GM10847 (cell line): Measurements from ENCODE around the gene GH2.
"Not testable (repeated sequence)": the region's sequence is repeated elsewhere in the genome, so short reads cannot be mapped to it uniquely, and the experiment has no call there.

Experiments
- POLR2A ChIP-seq: IDR thresholded peaks from 2 replicates; pipeline ENCODE4 v1.6.1; 2011; ENCODE audit not compliant: insufficient read length; ENCODE audit errors: extremely low read depth

GH2 gene

GRCh38 chr17:63881935-63882601 lies at the start of gene GH2:
Gene GH2, minus strand, starts transcription at chr17:63881944. Its CDS starts 143 bp downstream, at chr17:63881801.
- no peak for TF ChIP-seq POLR2A

DNA sequence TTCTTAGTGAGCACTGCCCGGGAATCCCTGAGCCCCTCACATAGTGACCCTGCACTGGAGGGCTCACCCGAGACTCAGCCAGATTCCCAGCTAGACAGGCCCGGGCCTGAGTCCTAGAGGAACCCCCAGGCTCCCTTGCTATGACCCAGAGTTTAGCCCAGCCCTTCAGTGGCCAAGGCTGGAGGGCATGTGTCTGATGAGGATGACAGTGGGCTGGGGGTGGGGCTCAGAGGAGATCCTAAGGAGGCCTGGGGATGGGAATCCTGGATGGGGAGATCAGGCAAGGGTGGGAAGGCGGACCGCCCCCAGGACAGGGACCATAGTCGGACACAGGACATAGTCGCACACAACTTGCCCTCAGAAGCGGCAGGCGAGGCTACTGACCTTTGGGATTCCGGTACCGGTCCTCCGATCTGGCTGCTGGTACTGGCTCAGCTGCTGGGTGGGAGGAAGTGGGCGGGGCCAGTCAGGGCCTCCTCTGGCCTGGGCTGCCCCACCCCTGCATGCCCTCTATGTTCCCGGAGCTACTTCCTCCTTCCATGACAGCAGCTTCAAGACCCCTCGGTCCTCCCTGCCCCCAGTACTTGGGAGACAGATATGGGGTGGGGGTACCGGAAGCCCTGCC lies 49.3 kb upstream of the GH2 start:
- TF ChIP-seq POLR2A = peak; percentile 28

DNA sequence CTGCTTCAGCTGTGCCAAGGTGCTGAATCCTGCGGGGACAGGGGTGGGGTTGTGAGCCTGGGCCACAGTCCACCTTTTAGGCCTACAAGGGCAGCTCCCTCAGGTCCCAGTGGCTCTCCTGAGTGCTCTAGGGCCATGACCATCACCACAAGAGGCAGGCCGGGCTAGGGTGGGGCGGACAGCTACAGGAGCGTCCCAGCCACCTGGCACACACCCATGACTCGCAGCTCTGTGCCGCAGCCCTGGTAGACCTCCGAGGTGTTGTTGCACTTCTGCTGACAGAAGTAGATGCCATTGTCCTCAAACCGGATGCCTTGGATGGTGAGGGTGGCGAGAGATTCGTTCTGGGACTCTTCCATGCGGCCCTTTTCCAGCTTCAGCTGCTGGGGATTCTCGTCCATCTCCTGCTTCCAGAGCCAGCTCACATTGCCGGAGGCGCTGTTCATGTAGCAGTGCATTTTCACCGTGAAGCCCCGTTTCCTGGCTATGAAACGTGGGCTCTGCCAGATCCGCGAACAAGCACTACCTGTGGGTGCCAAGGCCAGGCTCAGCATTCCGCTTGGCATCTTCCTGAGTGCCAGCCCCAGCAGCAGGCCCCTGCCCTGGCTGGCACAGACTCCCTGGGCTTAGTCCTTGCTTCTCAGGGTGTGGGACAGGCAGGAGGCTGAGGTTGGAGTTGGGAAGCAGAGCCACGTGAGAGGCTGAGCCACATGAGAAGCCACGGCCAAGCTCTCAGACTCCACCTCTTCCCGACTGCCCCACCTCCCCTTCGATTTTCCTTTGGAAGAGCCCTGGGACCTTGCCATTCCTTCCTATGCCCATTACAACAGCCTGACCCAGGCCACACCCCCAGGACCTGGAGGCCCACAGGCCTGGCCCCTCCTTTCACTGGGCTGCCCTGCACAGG lies 48.4 kb upstream of the GH2 start:
- no peak for TF ChIP-seq POLR2A

- TF ChIP-seq POLR2A = no peak
Observed at GRCh38 chr17:63928966-63929695, 47.4 kb upstream of the GH2 start.

DNA sequence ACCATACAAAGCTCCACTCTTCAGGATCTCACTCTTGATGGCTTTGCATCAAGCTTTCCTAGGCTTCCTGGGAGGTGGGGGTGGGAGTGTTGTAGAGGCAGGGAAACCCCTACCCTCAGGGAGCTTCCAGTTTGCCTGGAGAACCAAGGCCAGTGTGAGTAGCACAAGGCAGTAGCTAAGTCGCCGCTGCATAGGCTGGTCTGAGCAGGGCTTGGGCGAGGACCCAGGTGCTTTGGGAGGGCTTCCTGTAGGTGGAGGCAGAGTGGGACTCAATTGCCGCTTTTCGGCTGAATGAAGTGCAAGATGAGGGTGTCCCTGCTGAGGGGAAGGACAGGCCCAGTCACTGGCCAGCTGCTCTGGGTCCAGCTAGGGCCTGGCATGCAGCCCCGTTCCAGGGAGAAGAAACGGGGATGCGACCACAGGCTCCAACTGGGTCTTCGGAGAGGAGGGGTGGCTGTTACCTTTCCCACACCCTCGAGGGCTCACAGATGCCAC lies 46.5 kb upstream of the GH2 start:
- TF ChIP-seq POLR2A = no peak

GRCh38 chr17:63927464-63928171 lies 45.9 kb upstream of the GH2 start:
- no peak for TF ChIP-seq POLR2A

- TF ChIP-seq POLR2A = no peak
Observed at GRCh38 chr17:63926164-63926563, 44.4 kb upstream of the GH2 start.

- TF ChIP-seq POLR2A = no peak
Observed at GRCh38 chr17:63925615-63926014, 43.9 kb upstream of the GH2 start.

DNA sequence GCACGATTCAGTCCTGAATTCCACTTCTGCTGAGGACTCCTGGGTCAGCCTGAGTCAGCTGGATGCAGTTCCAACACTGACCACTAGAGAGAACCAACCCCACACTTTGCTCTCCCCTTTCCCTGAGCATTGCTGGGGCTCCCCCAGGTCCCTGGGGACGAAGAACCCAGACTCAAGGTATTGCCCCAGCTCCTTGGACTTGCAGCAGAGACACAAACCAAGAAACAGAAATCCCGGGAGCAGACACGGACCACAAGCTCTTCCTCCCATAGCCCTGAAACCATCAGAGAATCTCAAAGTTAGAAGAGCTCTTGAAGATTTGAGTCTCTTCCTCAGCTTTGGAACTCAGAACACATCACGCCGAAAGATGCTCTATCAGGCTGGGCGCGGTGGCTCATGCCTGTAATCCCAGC lies 37.6 kb upstream of the GH2 start:
- no peak for TF ChIP-seq POLR2A

DNA sequence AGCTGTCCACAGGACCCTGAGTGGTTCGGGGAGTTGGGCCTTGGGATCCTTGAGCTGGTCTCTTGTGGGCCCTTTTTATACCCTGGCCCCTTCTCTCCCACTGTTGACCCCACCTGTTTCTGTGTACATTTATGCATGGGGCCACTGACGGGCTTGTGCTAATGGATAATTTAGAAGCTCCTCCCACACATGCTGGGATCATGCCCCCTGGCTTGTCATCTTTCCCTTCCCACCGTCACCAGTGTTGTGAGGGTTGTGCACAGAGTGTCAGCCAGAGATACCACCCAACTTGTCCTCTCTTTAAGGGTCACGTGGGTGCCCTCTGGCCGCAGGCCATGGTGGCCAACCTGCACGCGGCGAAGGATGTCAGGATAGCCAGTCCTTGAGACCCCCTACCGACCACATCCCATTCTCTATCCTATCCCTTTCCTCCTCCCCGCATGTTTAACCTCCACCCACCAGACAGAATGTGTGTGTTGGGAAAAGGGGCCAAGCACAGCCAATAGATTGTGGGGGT lies 37.1 kb upstream of the GH2 start, which contains the start of gene GH1:
GH1 (minus strand) TSS at position 51 of the 517 bp plus-strand sequence. CDS start 63 bp downstream, outside the sequence.
- not testable (repeated sequence) for TF ChIP-seq POLR2A

- no peak for TF ChIP-seq POLR2A
Observed at GRCh38 chr17:63918305-63918704, 36.6 kb upstream of the GH2 start.

DNA sequence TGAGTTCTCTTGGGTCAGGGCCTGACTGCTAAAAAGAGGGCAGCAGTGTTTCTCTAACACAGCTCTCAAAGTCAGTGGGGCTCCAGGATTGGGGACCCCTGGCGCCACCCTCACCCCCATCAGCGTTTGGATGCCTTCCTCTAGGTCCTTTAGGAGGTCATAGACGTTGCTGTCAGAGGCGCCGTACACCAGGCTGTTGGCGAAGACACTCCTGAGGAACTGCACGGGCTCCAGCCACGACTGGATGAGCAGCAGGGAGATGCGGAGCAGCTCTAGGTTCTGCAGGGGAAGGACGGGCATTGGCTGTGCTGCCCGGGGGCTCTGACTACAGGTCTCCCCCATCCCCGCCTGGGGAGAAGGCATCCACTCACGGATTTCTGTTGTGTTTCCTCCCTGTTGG lies 35.9 kb upstream of the GH2 start:
- TF ChIP-seq POLR2A = no peak

GRCh38 chr17:63916566-63917185 lies 34.9 kb upstream of the GH2 start:
- no peak for TF ChIP-seq POLR2A

- no peak for TF ChIP-seq POLR2A
Observed at GRCh38 chr17:63914471-63914870, 32.7 kb upstream of the GH2 start.

GRCh38 chr17:63911657-63912100 lies 29.9 kb upstream of the GH2 start:
- no peak for TF ChIP-seq POLR2A
